Colonic mucosa (tissue), 4 donors: Measurements from ENCODE around the gene MPRIP. TPM values are rescaled to one million over a fixed set of nuclear protein-coding genes. Genes with fewer than 3 reads are reported as not detected.
A peak's percentile ranks its signal among the peaks of the same experiment; 100 is the strongest.
"Not testable (repeated sequence)": the region's sequence is repeated elsewhere in the genome, so short reads cannot be mapped to it uniquely, and the experiment has no call there.

ENCODE experiments used
- DNase-seq: peaks from one replicate; pipeline ENCODE4 v3.0.0-alpha.2; 2020
- H3K27ac ChIP-seq: fragments of 200-600 bp; one replicate; pipeline ENCODE4 v1.8.0; 2021
- H3K27me3 ChIP-seq: fragments of 200-600 bp; one replicate; pipeline ENCODE4 v1.8.0; 2021
- H3K36me3 ChIP-seq: fragments of 200-600 bp; one replicate; pipeline ENCODE4 v1.8.0; 2021
- H3K4me1 ChIP-seq: fragments of 200-600 bp; one replicate; pipeline ENCODE4 v1.8.0; 2021; ENCODE audit warnings: mild to moderate bottlenecking
- H3K4me3 ChIP-seq: fragments of 200-600 bp; one replicate; pipeline ENCODE4 v1.8.0; 2021
- H3K9ac ChIP-seq, 2 donors: one replicate each; pipeline ENCODE4 v1.7.0; 2013; ENCODE audit warnings: control low read depth in 2 of 2, low read depth in 2 of 2, low read length in 2 of 2
- H3K9me3 ChIP-seq: fragments of 200-600 bp; one replicate; pipeline ENCODE4 v1.8.0; 2021
- intact Hi-C: fragments of 100-400 bp; cut with DNase I; formaldehyde crosslinking; loops from one replicate; pipeline ENCODE4 v1.14.1; 2022
- total RNA-seq, 2 donors: library from RNA; stranded (reverse); fragmentation: NEBNext Ultra II Directional in 1 of 2; extraction: Animal tissue kit (Norgen Biotek cat#: 25700) in 1 of 2; gene quantifications; one replicate each; pipeline ENCODE4 v1.2.1, GENCODE V29; 2021
- TF ChIP-seq, protein P1 (sequence below): fragments of 200-600 bp; IDR thresholded peaks from one replicate; pipeline ENCODE4 v1.8.0; 2022; ENCODE audit warnings: antibody characterized with exemption, mild to moderate bottlenecking
- donor health status: healthy.
- donor health status: DM: no; HTN: no; CAD: no.
- donor health status: DM: no; HTN: no; CAD: no.

The MPRIP gene
- total RNA-seq, 2 donors from 2014 or later, result 146 to 211 TPM

DNA sequence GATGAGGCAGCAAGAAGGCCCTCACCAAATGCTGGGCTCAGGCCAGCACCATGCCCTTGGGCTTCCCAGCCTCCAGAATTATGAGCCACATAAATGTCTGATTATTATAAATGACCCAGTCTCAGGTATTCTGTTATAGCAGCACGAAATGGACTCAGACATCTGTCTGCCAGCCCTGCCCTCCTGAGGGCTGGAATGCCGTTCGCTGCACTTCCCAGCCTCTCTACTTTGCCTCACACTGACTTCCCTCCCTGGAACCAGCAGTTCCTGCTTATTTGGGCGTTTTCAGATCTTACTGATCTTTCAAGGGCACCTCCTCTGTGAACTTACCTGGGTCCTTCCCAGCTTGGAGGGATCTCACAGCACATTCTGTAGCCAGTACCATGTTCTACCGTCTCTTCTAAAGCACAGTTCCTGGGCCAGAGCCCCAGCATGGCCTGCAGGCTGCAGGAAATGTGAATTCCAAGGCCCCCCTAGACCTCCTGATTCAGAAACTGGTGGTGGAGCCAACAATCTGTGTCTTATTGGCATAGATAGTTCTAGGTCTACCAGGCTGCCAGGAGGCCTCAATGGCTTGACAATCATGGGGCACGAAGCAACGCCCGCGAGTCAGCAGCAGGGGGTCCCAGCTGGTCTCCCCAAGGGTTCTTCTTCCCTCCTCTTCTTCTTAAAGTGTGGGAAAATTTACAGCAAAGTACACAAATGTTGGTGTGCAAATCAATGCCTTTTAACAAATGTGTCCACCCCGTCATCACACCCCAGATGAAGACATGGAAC is 33.4 kb upstream of the MPRIP start:
- not testable (repeated sequence) for H3K4me3 ChIP-seq

DNA sequence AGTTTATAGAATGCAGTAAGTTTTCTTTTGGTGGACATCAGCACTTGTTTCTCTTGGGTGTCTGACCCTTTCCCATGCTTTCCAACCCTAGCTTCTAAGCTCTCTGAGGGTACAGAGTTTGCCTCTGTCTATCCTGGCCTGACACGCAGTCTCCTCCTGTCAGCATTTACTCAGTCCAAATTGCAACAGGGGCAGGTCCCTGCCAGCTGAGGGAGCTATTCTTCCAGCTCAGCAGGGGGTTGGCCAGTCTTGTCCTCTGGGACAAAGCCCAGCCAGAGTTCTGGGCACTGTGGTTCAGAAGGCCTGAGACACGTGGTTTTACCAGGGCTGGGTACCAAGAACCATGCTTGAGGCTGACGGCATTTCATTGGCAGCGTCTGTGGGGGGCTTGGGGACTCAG is 32.3 kb upstream of the MPRIP start:
- H3K27ac ChIP-seq, result not testable (repeated sequence)

More for the DNA sequence above, 33.4 kb upstream of the MPRIP start:
- H3K27me3 ChIP-seq, H3K9me3 ChIP-seq, intact Hi-C loops, H3K36me3 ChIP-seq, H3K27ac ChIP-seq, DNase-seq, H3K9ac ChIP-seq, H3K4me1 ChIP-seq: not testable (repeated sequence)

GRCh38 chr17:17010545-17011034 is 31.7 kb upstream of the MPRIP start:
- H3K9me3 ChIP-seq, intact Hi-C loops, H3K36me3 ChIP-seq, H3K4me1 ChIP-seq, H3K4me3 ChIP-seq, H3K27ac ChIP-seq, H3K27me3 ChIP-seq, DNase-seq, H3K9ac ChIP-seq: not testable (repeated sequence)

More for the DNA sequence above, 32.3 kb upstream of the MPRIP start:
- H3K9me3 ChIP-seq, intact Hi-C loops, H3K27me3 ChIP-seq, H3K4me3 ChIP-seq, H3K36me3 ChIP-seq, H3K4me1 ChIP-seq, DNase-seq, H3K9ac ChIP-seq: not testable (repeated sequence)

DNA sequence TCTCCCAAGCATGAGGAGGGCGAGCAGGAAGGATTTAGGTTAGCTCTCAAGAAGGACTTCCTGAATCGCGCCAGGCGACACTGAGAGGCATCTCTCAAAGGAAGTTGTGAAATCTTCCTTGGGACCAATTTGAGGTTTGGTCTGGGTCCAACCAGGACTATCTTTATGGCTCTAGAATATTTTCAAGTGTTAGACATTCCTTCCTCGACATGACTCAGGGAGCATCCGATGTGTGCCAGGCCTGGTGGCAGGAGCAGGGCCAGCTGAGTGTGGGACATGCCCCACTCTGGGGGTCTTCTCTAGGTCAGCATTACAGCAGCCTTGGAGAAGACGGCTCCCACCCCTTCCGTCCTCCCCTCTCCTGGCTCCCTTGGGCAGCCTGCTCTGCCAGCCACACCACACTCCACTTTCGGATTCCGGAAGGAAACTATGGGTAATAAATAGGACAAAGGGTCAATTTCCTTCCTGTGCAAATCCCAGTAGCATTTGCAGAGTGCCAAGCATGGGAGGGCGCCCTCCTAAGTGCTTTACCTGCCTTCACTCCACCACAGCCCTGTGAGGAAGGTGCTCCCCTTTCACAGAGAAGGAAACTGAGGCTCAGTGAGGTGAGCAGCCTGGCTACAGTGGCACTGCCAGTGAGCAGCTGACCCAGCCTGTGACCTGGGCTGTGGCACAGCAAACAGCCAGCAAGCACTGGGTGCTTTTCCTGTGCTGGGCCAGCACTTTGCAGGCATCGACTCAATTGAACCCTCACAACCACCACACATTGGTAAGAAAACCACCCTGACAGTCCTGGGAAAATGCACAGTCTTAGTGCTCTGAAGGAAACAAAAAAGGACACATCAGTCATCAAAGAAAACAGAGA is 31.0 kb upstream of the MPRIP start:
- DNase-seq, result peak; percentile 77
- H3K9me3 ChIP-seq, H3K27ac ChIP-seq, H3K36me3 ChIP-seq, H3K4me3 ChIP-seq, H3K27me3 ChIP-seq, H3K9ac ChIP-seq, intact Hi-C loops, H3K4me1 ChIP-seq: not testable (repeated sequence)

- not testable (repeated sequence) for H3K9ac ChIP-seq
These were observed 28.2 kb upstream of the MPRIP start for GRCh38 chr17:17013828-17014747.

DNA sequence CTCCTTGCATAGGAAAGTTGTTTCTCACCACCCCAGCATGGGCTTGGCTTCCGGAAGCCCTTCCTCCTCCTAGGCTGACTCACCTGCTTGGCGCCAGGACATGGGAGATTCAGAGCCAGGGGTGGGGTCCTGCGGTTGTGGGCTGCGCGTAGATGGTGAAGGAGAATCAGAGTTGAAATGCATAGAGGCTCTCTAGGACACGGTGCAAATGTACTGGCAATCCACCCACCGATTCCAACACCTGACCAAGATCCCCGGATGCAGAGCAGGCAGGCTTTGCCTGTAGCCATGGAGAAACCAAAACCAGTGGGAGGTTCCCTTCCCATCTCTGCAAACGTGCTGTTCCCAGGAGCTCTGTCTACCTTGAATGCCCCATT is 27.5 kb upstream of the MPRIP start:
- H3K9ac ChIP-seq, intact Hi-C loops: not testable (repeated sequence)

More at GRCh38 chr17:17013828-17014747, 28.2 kb upstream of the MPRIP start:
- intact Hi-C loops, H3K9me3 ChIP-seq, H3K4me3 ChIP-seq, H3K27ac ChIP-seq, DNase-seq, H3K27me3 ChIP-seq, H3K36me3 ChIP-seq, H3K4me1 ChIP-seq: not testable (repeated sequence)

DNA sequence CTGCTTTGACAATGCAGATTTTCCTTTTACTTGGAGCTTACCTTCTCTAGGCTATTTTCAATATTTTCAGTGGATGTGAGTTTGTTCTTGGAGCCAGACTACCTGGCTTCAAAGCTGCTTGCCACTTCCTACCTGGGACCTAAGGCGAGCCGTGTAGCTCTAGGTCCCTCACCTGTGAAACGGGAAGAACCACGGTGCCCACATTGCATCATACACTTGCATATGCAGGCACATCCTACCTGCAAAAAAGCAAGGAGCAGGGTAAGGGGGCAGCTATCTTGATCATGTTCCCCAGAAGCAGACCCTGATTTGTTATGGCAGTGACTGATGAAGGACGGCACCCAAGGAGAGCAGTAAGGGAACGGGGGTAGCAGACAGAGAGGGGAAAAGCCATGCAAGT is 27.0 kb upstream of the MPRIP start:
- Histone ChIP-seq H3K27ac (no peak overlapping the region), H3K9me3 (no peaks in the 10 kb centered on the region), H3K9ac (no peak overlapping the region), H3K36me3 (no peaks in the 10 kb centered on the region), H3K4me1 (no peaks in the 10 kb centered on the region), H3K27me3 (no peaks in the 10 kb centered on the region), H3K4me3 (no peak overlapping the region)
- TF ChIP-seq, protein P1, sequence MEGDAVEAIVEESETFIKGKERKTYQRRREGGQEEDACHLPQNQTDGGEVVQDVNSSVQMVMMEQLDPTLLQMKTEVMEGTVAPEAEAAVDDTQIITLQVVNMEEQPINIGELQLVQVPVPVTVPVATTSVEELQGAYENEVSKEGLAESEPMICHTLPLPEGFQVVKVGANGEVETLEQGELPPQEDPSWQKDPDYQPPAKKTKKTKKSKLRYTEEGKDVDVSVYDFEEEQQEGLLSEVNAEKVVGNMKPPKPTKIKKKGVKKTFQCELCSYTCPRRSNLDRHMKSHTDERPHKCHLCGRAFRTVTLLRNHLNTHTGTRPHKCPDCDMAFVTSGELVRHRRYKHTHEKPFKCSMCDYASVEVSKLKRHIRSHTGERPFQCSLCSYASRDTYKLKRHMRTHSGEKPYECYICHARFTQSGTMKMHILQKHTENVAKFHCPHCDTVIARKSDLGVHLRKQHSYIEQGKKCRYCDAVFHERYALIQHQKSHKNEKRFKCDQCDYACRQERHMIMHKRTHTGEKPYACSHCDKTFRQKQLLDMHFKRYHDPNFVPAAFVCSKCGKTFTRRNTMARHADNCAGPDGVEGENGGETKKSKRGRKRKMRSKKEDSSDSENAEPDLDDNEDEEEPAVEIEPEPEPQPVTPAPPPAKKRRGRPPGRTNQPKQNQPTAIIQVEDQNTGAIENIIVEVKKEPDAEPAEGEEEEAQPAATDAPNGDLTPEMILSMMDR, result no peak
- intact Hi-C loops, result no loop called here
- DNase-seq, result no peak

More for the DNA sequence above, 27.5 kb upstream of the MPRIP start:
- not testable (repeated sequence) for H3K4me1 ChIP-seq, H3K27ac ChIP-seq, H3K36me3 ChIP-seq, H3K4me3 ChIP-seq, DNase-seq, H3K9me3 ChIP-seq, H3K27me3 ChIP-seq

DNA sequence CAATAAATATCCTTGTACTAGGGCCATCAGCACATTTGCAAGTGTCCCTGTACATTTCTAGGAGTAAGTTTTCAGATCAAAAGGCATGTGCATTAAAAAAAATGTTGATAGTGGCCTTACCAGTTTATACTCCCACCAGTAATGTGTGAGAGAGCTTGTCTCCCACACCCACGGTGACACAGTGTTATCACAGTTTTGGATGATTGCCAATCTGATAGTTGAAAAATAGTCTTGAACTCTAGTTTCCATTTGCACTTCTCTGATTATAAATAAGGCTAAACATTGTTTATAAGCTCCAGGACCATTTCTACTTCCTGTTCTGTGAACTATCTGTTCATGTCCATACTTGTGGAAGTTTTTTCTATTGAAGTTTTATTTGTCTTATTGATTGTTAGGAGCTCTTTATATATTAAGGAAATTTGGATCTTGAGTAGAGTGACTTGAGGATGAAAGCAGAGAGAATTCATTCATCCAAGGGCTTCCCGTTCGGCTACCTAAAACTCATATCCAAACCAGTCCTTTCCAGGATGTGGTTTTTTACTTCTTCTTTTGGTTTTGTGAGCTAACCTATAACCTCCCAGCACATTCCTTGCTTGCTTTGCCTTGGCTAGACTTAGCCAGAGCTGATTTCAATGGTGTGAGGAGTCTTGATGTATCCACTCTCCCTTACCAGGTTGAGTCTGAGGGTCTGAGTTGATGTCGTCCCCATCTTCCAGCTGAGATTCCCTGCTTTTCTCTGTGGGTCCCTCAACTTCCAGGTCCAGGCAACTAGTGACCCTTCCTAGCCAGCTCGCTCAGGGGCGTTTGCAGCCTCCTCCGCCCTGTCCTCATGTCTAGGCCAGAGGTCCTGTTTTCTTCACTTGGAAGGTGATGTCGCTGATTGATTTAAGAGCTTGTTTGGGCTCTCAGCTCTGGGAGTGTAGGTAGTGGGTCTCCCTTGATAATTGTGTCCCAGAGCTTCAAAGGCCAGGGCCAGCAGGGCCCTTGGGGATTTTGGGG is 25.8 kb upstream of the MPRIP start:
- H3K27ac ChIP-seq, intact Hi-C loops, H3K9ac ChIP-seq, H3K4me3 ChIP-seq, H3K27me3 ChIP-seq, H3K9me3 ChIP-seq, DNase-seq, H3K4me1 ChIP-seq, H3K36me3 ChIP-seq: not testable (repeated sequence)
